Measurements from ENCODE around the gene PDE4A. TPM values are rescaled to one million over a fixed set of nuclear protein-coding genes. Genes with fewer than 3 reads are reported as not detected.

Gene PDE4A
- total and polyA plus RNA-seq, 2 of the 13 experiments (the other 11 are each of a cell fraction or from before 2014, with no cell fraction given) = 1.1 to 4.1 TPM

GRCh38 chr19:10392120-10392519 is 28.2 kb upstream of the PDE4A start:
- H3K79me2 ChIP-seq (ENCODE audit: insufficient read depth, low read length) = no peaks in the 10 kb centered on the region
- H3K27me3 ChIP-seq (ENCODE audit: control insufficient read depth in 1 of 2, insufficient read depth in 2 of 2, low read length in 2 of 2) = no peaks in the 10 kb centered on the region
- TF ChIP-seq PRDM15 (CRISPR knock-in tag; IDR thresholded peaks at IDR 0.05) (no peak), ZNF629 (CRISPR knock-in tag; conservative IDR thresholded peaks at IDR 0.05) (0 out of 2 replicates have a peak, but pooled peaks have one; percentile 48)
- no peak overlapping the region for H3K4me2 ChIP-seq (ENCODE audit: low read depth, low read length)
- H3K4me1 ChIP-seq (ENCODE audit: insufficient read depth, low read length) = peaks cover 10% of the 10 kb centered on the region
- no peak overlapping the region for H2AFZ ChIP-seq (ENCODE audit: low read length)
- ChIA-PET POLR2A (interaction anchor here (1.6 kb wide), 1 partner anchor 122 kb away, joined by 3 read pairs; the partner anchor contains the start of gene ICAM1), CTCF (ENCODE audit: low intra/inter-chr PET ratio, low total read pairs) (interaction anchor here (2.0 kb wide), 1 partner anchor 131 kb away, joined by 6 read pairs; no protein-coding TSS in a partner anchor)
- H3K9ac ChIP-seq (ENCODE audit: insufficient read depth, low read depth, low read length) = no peak overlapping the region
- 0 out of 2 replicates have a peak, but pooled peaks cover 3% of the 10 kb centered on the region for H4K20me1 ChIP-seq (ENCODE audit: insufficient read depth, low read length)
- no peak for ATAC-seq
- H3K36me3 ChIP-seq (replicated peaks in 1 of 2; ENCODE audit: control insufficient read depth in 1 of 2, insufficient read depth in 2 of 2, low read length in 2 of 2) = peaks cover 16 to 50% of the 10 kb centered on the region in 2 experiments; a peak in 4 of 5 replicates
- no peak overlapping the region for H3K27ac ChIP-seq (ENCODE audit: extremely low read length, insufficient read depth, low read length)
- 98% methylated on average over 6 of the region's 6 CpGs for WGBS (ENCODE audit: low lambda C conversion rate)
- no peak for DNase-seq (ENCODE audit: low spot score)
- no TSS peak for BruUV-seq (replicated peaks)
- H3K4me3 ChIP-seq (replicated peaks in 1 of 3; ENCODE audit: insufficient read depth in 1 of 3, low read depth in 2 of 3, low read length in 3 of 3) = no peak overlapping the region
- H3K9me3 ChIP-seq (ENCODE audit: low read length) = no peaks in the 10 kb centered on the region
- in situ Hi-C loops (cut with HindIII; ENCODE audit: extremely low pct_ligation_motif_present, low pct_unique_long_range_greater_than_20kb) (loop anchor here (5.0 to 10.0 kb wide), 2 partner anchors 120 to 457 kb away; partner anchors contain the start of genes ICAM1 and OLFM2), intact Hi-C loops (cut with micrococcal nuclease; ENCODE audit: unreplicated experiment) (no loop called here)
- no peak for FAIRE-seq

- peaks cover 5% of the 10 kb centered on the region for H3K79me2 ChIP-seq (ENCODE audit: insufficient read depth, low read length)
- no peak overlapping the region for H3K27ac ChIP-seq (ENCODE audit: extremely low read length, insufficient read depth, low read length)
- DNase-seq (ENCODE audit: low spot score) (no peak), ATAC-seq (no peak), FAIRE-seq (no peak)
- H2AFZ ChIP-seq (ENCODE audit: low read length) = no peak overlapping the region
- no peaks in the 10 kb centered on the region for H3K27me3 ChIP-seq (ENCODE audit: control insufficient read depth in 1 of 2, insufficient read depth in 2 of 2, low read length in 2 of 2)
- TF ChIP-seq AGO2 (optimal IDR thresholded peaks at IDR 0.05; ENCODE audit: low read depth, low read length) = peak; percentile 51
- peak; percentile 38; the same call in 1 of the 2 replicates for TF ChIP-seq RBFOX2 (IDR thresholded peaks at IDR 0.05; ENCODE audit: low read depth, low read length)
- no peak for TF ChIP-seq ZSCAN12 (CRISPR knock-in tag; IDR thresholded peaks at IDR 0.05)
- ChIA-PET CTCF (ENCODE audit: low intra/inter-chr PET ratio, low total read pairs) (no interaction called here), POLR2A (no interaction called here)
- in situ Hi-C loops (cut with HindIII; ENCODE audit: extremely low pct_ligation_motif_present, low pct_unique_long_range_greater_than_20kb) (loop anchor here (5.0 to 10.0 kb wide), 2 partner anchors 121 to 458 kb away; partner anchors contain the start of genes ICAM1 and OLFM2), intact Hi-C loops (cut with micrococcal nuclease; ENCODE audit: unreplicated experiment) (no loop called here)
- 0 out of 2 replicates have a peak, but pooled peaks cover 5% of the 10 kb centered on the region for H4K20me1 ChIP-seq (ENCODE audit: insufficient read depth, low read length)
- H3K36me3 ChIP-seq (replicated peaks in 1 of 2; ENCODE audit: control insufficient read depth in 1 of 2, insufficient read depth in 2 of 2, low read length in 2 of 2) = peaks cover 16 to 56% of the 10 kb centered on the region in 2 experiments; a peak in 4 of 5 replicates
- BruUV-seq (replicated peaks) = no TSS peak
- no peaks in the 10 kb centered on the region for H3K9me3 ChIP-seq (ENCODE audit: low read length)
- peaks cover 10% of the 10 kb centered on the region for H3K4me1 ChIP-seq (ENCODE audit: insufficient read depth, low read length)
- 96% methylated on average over 19 of the region's 24 CpGs for WGBS (ENCODE audit: low lambda C conversion rate)
- no peak overlapping the region for H3K9ac ChIP-seq (ENCODE audit: insufficient read depth, low read depth, low read length)
- H3K4me2 ChIP-seq (ENCODE audit: low read depth, low read length) = no peak overlapping the region
- no peak overlapping the region for H3K4me3 ChIP-seq (replicated peaks in 1 of 3; ENCODE audit: insufficient read depth in 1 of 3, low read depth in 2 of 3, low read length in 3 of 3)
Measured at GRCh38 chr19:10393137-10393536, 27.2 kb upstream of the PDE4A start.
